Transverse colon (tissue), 4 donors: Measurements from ENCODE around the gene ARHGAP18. TPM values are rescaled to one million over a fixed set of nuclear protein-coding genes. Genes with fewer than 3 reads are reported as not detected.

Experiments
- DNase-seq: peaks from one replicate; pipeline ENCODE4 v3.0.0-alpha.2; 2019
- H3K27ac ChIP-seq, 4 donors: fragments of 200-600 bp; sonication (generic); 2 replicates each; pipeline ENCODE4 v1.5.1; 2016 to 2018; ENCODE audit warnings: inconsistent platforms in 4 of 4
- H3K27me3 ChIP-seq: fragments of 200-600 bp; sonication (generic); 2 replicates; pipeline ENCODE4 v1.5.1; 2017; ENCODE audit warnings: inconsistent platforms
- H3K36me3 ChIP-seq, 4 donors: fragments of 200-600 bp; sonication (generic); 2 replicates each; pipeline ENCODE4 v1.5.1; 2017 to 2019; ENCODE audit warnings: inconsistent platforms in 4 of 4
- H3K4me1 ChIP-seq, 4 donors: fragments of 200-600 bp; sonication (generic); 2 replicates each; pipeline ENCODE4 v1.5.1; 2017 to 2020; ENCODE audit warnings: inconsistent platforms in 4 of 4
- H3K4me3 ChIP-seq, 4 donors: fragments of 200-600 bp; sonication (generic); 1 replicate in 1 of 4; 2 replicates in 3 of 4; pipeline versions ENCODE4 v1.5.1 to v1.6.1; 2017 to 2019; ENCODE audit warnings: inconsistent platforms in 4 of 4
- H3K9me3 ChIP-seq, 2 donors: fragments of 200-600 bp; sonication (generic); 2 replicates each; pipeline ENCODE4 v1.5.1; 2017 to 2019; ENCODE audit warnings: inconsistent platforms in 2 of 2
- CTCF ChIP-seq, 5 experiments: fragments of 200-600 bp in 3 of 5; fragments of 450-650 bp in 2 of 5; sonication (generic) in 3 of 5; IDR thresholded peaks; 1 replicate in 2 of 5; 2 replicates in 3 of 5; pipeline ENCODE4 v1.5.1; 2016 to 2017; ENCODE audit warnings: antibody characterized with exemption in 5 of 5, inconsistent platforms in 3 of 5, mild to moderate bottlenecking in 2 of 5, moderate library complexity in 1 of 5
- EP300 ChIP-seq: sonication (generic); formaldehyde crosslinking; IDR thresholded peaks from one replicate; pipeline ENCODE4 v1.6.1; 2017; ENCODE audit warnings: antibody characterized with exemption, low read depth
- POLR2A ChIP-seq: fragments of 450-650 bp; IDR thresholded peaks from one replicate; pipeline ENCODE4 v1.6.1; 2016; ENCODE audit warnings: antibody characterized with exemption, mild to moderate bottlenecking, moderate library complexity
- POLR2AphosphoS5 ChIP-seq, 3 donors: sonication (generic); formaldehyde crosslinking; IDR thresholded peaks; one replicate each; pipeline ENCODE4 v1.6.1; 2016; ENCODE audit warnings: antibody characterized with exemption in 3 of 3
- WGBS, 2 donors: methylation state at CpG; one replicate each; pipeline ENCODE4 v1.1.5; 2018; ENCODE audit warnings: low coverage in 1 of 2; 5-methylcytosine and 5-hydroxymethylcytosine counted together
- in situ Hi-C, 4 donors: fragments of 200-750 bp; cut with MboI; loops; one replicate each; pipeline versions ENCODE4 v1.15.0 to v1.15.1; 2017; ENCODE audit warnings: low sequenced_read_pairs in 3 of 4, low pct_ligation_motif_present in 1 of 4, low pct_unique_long_range_greater_than_20kb in 1 of 4
- intact Hi-C: fragments of 100-400 bp; cut with DNase I; formaldehyde crosslinking; loops from one replicate; pipeline ENCODE4 v1.15.1; 2023; ENCODE audit warnings: low total_unique reads
- total RNA-seq, 4 donors: library from RNA; depleted of rRNA; stranded (reverse); fragments of >200 nt; gene quantifications; one replicate each; pipeline ENCODE4 v1.1.0, GENCODE V29; 2016

ARHGAP18 gene, protein sequence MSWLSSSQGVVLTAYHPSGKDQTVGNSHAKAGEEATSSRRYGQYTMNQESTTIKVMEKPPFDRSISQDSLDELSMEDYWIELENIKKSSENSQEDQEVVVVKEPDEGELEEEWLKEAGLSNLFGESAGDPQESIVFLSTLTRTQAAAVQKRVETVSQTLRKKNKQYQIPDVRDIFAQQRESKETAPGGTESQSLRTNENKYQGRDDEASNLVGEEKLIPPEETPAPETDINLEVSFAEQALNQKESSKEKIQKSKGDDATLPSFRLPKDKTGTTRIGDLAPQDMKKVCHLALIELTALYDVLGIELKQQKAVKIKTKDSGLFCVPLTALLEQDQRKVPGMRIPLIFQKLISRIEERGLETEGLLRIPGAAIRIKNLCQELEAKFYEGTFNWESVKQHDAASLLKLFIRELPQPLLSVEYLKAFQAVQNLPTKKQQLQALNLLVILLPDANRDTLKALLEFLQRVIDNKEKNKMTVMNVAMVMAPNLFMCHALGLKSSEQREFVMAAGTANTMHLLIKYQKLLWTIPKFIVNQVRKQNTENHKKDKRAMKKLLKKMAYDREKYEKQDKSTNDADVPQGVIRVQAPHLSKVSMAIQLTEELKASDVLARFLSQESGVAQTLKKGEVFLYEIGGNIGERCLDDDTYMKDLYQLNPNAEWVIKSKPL
- total RNA-seq: 10 to 100 TPM in 2 of 4 donors, 1 to 10 TPM in 2; 5.2 to 21.8 (median 13.0) TPM

DNA sequence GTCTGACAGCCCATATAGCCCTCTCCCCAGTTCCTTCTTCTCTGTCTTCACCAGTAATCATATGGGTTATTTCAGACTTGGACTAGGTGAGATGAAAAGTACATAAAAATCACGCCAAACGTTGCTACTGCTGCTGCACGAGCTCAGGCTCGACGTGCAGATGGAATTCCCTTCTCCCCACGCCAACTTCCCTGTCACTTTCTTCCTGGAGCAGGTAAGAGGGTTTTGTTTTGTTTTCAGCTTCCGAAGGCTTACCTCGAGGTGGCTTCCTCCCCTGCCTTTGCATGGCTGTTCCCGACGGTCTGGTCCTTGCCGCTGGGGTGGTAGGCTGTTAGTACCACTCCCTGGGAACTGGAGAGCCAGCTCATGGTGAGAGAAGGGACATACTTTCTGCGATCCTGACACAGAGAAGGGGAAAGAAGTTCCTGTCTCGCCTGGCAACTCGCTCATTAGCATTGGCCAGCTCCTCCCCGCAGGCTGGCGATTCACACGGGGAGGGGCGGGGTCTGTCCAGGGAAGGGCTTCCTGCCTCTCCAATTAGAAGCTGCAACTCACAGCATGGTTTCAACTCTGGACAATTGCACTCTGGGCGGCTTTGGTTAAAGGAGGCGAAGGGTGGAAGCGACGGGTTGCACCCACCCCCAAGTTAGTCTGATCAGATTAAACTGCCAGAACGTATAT lies at the start of gene ARHGAP18:
Gene ARHGAP18, minus strand, starts transcription at position 409 of the 681 bp plus-strand sequence. Its CDS starts 41 bp downstream, at position 368.
- DNase-seq: peak; percentile 96
- Histone ChIP-seq H3K4me1 (peaks cover 0 to 31% (median 18%) of the 10 kb centered on the region in 4 donors), H3K27ac (peak within 1 kb of the TSS; percentile 83 to 91 (median 88)), H3K36me3 (no peaks in the 10 kb centered on the region), H3K9me3 (no peaks in the 10 kb centered on the region), H3K4me3 (peak within 1 kb of the TSS; percentile 39 to 60 (median 48)), H3K27me3 (no peaks in the 10 kb centered on the region)
- intact Hi-C loops (no loop called here), in situ Hi-C loops (no loop called here)
- 0% methylated on average over 1 to 22 of the region's 23 CpGs for WGBS, 2 donors
- TF ChIP-seq POLR2AphosphoS5 (IDR thresholded peaks at IDR 0.05) (peak; percentile 91 to 97 (median 95)), CTCF (IDR thresholded peaks at IDR 0.05) (no peak), POLR2A (peak; percentile 88)

GRCh38 chr6:129755787-129756186 lies 45.8 kb upstream of the ARHGAP18 start:
- no peak for TF ChIP-seq EP300
- no peak for TF ChIP-seq POLR2AphosphoS5 (IDR thresholded peaks at IDR 0.05)
- TF ChIP-seq CTCF (IDR thresholded peaks at IDR 0.05): no peak
- no peak for TF ChIP-seq POLR2A
- Histone ChIP-seq H3K4me3 (no peak overlapping the region), H3K27me3 (no peaks in the 10 kb centered on the region), H3K4me1 (peaks cover 0 to 4% (median 0%) of the 10 kb centered on the region in 4 donors), H3K9me3 (no peaks in the 10 kb centered on the region), H3K36me3 (no peaks in the 10 kb centered on the region), H3K27ac (no peak overlapping the region)
- intact Hi-C loops (no loop called here), in situ Hi-C loops (no loop called here)
- 77 to 85% methylated on average over 1 of the region's 1 CpG for WGBS, 2 donors
- DNase-seq: no peak

- intact Hi-C loops: no loop called here
- Histone ChIP-seq H3K27ac (no peak overlapping the region), H3K4me3 (no peak overlapping the region), H3K36me3 (no peaks in the 10 kb centered on the region), H3K27me3 (no peaks in the 10 kb centered on the region), H3K9me3 (no peaks in the 10 kb centered on the region), H3K4me1 (peaks cover 0 to 9% (median 0%) of the 10 kb centered on the region in 4 donors)
- in situ Hi-C loops: no loop called here
- 71 to 80% methylated on average over 2 of the region's 2 CpGs for WGBS, 2 donors
- no peak for TF ChIP-seq CTCF (IDR thresholded peaks at IDR 0.05)
- TF ChIP-seq POLR2AphosphoS5 (IDR thresholded peaks at IDR 0.05): no peak
- no peak for TF ChIP-seq POLR2A
- TF ChIP-seq EP300: no peak
- no peak for DNase-seq
These were observed 44.8 kb upstream of the ARHGAP18 start for GRCh38 chr6:129754750-129755149.

- H3K4me3 ChIP-seq: no peak overlapping the region
- H3K36me3 ChIP-seq: no peaks in the 10 kb centered on the region
- intact Hi-C loops (no loop called here), in situ Hi-C loops (no loop called here)
- H3K4me1 ChIP-seq: peaks cover 0 to 22% (median 0%) of the 10 kb centered on the region in 4 donors
- DNase-seq: no peak
- H3K27me3 ChIP-seq: no peaks in the 10 kb centered on the region
- 95 to 97% methylated on average over 2 of the region's 2 CpGs for WGBS, 2 donors
- TF ChIP-seq POLR2AphosphoS5 (IDR thresholded peaks at IDR 0.05) (no peak), POLR2A (no peak), CTCF (IDR thresholded peaks at IDR 0.05) (no peak), EP300 (no peak)
- H3K9me3 ChIP-seq: no peaks in the 10 kb centered on the region
- H3K27ac ChIP-seq: no peak overlapping the region
These were observed 43.4 kb upstream of the ARHGAP18 start for GRCh38 chr6:129753422-129753821.
